ENCODE measurements around the gene CD82.

The CD82 gene

DNA sequence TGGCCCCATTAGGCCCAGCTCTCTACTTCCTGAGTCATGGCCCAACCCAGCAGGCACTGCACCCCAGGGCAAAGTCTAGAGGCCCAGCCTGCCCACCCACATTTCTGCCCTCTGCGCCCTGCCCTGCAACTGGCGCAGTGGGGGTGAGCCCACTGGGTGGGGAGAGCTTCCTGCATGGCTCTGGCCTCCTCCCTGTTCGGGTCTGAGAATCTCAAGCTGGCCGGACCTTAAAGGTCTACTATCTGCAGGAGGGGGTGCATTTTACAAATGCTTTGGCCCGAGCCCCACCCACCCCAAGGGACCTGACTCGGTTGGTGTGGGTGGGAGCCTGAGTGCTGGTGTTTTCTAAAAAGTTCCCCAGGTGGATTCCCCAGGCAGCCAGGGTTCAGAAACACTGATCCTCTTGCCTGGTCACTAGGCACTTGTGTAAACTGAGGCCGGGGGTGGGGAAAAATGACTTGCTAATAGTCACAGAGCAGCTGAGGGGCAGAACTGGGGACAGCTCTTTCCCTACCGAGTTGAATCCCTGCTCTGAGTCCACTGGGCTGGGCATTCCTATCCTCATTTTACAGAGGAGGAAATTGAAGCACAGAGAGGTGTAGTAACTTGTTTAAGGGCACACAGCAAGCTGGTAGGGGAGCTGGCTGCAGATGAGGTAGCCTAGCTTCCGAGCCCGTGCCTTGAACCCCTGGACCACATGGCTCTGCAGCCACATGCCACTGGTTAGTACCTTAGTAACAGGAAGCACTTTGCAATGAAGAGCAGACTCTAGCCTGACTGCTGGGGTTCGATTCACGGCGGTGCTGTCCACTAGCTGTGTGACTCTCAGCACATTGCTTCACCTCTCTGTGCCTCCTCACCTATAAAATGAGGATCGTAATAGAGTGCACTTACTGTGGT lies 36.3 kb downstream of the CD82 start:
- no peak overlapping the region for H3K27ac ChIP-seq
- no peak for TF ChIP-seq ZFX (IDR thresholded peaks at IDR 0.05)
- TF ChIP-seq, protein P1, sequence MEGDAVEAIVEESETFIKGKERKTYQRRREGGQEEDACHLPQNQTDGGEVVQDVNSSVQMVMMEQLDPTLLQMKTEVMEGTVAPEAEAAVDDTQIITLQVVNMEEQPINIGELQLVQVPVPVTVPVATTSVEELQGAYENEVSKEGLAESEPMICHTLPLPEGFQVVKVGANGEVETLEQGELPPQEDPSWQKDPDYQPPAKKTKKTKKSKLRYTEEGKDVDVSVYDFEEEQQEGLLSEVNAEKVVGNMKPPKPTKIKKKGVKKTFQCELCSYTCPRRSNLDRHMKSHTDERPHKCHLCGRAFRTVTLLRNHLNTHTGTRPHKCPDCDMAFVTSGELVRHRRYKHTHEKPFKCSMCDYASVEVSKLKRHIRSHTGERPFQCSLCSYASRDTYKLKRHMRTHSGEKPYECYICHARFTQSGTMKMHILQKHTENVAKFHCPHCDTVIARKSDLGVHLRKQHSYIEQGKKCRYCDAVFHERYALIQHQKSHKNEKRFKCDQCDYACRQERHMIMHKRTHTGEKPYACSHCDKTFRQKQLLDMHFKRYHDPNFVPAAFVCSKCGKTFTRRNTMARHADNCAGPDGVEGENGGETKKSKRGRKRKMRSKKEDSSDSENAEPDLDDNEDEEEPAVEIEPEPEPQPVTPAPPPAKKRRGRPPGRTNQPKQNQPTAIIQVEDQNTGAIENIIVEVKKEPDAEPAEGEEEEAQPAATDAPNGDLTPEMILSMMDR (conservative IDR thresholded peaks at IDR 0.05): no peak

DNA sequence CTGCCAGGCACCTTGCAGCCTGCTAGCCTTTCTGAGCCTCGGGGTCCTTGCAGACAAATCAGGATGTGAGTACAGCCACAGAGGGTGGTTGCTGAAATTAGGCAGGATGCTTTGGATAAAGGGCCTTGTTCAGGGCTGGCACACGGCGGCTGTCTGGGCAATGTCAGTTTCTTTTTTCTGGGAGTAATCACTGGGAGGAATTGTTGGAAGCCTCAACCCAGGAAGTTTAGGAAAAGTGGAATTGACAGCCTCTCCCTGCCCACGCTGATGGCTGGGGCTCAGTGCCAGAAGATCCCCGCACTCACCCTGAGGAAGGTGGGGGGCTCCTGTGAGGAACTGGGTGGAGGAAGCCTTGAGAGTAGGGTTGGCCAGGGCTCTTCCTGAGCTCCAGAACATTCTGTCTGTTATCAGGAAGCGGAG lies 37.4 kb downstream of the CD82 start:
- no peak overlapping the region for H3K27ac ChIP-seq
- TF ChIP-seq, protein P1 (conservative IDR thresholded peaks at IDR 0.05): no peak
- no peak for TF ChIP-seq ZFX (IDR thresholded peaks at IDR 0.05)

DNA sequence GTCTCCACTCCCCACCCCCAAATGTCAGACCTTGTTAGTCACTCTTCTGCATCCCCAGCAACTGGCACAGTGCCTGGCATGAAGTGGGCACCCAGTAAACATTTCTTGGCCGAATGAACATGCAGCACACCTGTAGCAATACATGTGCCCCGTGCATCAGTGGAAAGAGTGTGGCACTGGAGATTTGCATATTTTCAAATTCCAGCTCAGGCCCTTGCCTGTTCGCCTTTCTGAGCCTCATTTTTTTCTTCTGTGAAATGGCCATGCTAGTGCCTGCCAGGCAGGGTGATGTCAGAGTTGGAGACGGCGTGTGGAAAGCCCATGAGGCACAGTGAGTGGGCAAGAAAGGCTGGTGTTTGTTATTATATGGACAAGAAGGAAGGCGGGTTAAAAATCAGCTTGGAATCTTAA lies 38.7 kb downstream of the CD82 start:
- H3K27ac ChIP-seq: no peak overlapping the region
- TF ChIP-seq, protein P1 (conservative IDR thresholded peaks at IDR 0.05): no peak
- TF ChIP-seq ZFX (IDR thresholded peaks at IDR 0.05): no peak

DNA sequence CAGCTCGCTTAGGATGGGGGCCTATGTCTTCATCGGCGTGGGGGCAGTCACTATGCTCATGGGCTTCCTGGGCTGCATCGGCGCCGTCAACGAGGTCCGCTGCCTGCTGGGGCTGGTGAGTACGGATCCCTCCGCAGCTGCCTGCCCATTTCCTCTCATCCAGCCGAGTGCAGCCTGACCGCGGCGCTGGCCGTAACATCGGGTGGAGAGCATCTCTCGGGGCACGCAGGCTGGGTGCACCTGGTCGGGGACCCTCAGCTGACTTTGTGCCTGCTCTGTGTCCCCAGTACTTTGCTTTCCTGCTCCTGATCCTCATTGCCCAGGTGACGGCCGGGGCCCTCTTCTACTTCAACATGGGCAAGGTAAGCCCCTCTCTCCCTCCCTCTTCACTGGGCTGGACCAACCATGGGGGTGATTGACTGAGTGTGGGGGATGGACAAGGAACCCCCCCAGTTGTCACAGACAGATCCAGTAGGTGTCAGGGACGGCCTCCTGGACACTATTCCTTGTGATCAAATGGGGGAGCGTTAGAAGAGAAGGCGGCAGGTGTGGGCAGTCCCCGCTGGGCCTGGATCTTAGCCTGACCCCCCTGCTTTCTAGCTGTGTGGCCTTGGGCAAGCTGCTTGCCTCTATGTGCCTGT lies 39.7 kb downstream of the CD82 start:
- no peak overlapping the region for H3K27ac ChIP-seq
- no peak for TF ChIP-seq ZFX (IDR thresholded peaks at IDR 0.05)
- TF ChIP-seq, protein P1 (conservative IDR thresholded peaks at IDR 0.05): no peak

DNA sequence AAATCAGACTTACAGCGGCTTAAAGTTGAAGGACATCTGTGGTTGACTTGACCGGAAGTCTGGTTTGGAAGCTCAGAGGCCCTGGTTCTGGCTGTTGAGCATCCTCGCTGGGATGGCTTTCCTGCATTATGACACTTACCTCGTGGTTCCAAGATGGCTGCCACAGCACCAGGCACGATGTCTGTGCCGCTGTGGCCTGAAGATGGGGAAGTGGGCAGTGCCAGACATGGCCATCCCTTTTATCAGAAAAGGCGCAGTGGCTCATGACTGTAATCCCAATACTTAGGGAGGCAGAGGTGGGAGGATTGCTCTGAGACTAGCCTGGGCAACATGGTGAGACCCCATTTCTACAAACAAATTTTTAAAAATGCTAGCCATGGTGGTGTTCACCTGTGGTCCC lies 40.5 kb downstream of the CD82 start:
- TF ChIP-seq ZFX (IDR thresholded peaks at IDR 0.05): no peak
- TF ChIP-seq, protein P1 (conservative IDR thresholded peaks at IDR 0.05): no peak
- H3K27ac ChIP-seq: no peak overlapping the region

DNA sequence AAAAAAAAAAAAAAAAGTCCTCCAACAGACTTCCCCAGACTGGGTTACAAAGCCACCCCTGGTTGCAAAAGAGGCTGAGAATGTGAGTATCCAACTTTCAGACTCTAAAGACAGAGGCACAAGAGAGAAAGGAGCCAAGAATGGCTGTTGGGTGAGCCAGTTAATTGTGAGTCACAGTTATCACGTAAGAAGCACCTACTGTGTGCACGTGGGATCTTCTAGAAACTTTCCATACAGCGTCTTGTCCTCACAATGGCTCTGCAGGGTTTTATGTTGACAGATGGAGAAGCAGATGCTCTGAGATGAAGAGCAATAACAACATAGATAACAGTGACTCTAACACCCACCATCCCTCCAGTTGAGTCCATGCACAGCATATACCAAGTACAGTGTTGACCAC lies 41.0 kb downstream of the CD82 start:
- no peak overlapping the region for H3K27ac ChIP-seq
- TF ChIP-seq ZFX (IDR thresholded peaks at IDR 0.05): no peak
- TF ChIP-seq, protein P1 (conservative IDR thresholded peaks at IDR 0.05): no peak

DNA sequence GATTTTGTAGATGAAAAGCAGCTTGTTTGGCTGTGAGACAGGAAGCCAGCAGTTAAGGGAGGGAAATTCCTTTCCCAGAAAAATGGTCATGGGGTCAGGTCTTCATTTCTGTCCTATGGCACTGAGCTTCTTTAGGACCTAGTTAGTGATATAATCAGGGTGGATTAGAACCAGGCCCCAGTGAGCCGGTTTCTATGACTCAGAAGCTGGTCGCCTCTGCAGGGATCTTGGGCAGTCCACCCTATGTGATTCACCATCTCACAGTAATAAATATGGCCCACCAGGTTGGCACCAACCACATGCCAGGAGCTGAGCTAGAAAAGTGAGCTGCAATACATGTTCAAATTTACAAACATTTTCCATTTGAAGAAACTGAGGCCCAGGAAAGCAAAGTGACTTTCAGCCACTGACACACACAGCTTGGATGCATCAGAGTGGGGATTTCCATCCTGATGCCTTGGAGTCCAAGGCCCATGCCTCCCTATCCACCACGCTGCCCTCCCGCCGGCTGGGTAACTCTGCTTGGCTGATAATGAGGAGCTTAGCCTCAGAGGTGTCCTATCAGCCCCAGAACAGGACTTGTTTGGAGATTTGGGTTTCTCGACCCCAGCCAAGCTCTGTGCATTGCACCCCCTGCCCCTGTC lies 42.0 kb downstream of the CD82 start:
- H3K27ac ChIP-seq: no peak overlapping the region
- TF ChIP-seq, protein P1 (conservative IDR thresholded peaks at IDR 0.05): no peak
- no peak for TF ChIP-seq ZFX (IDR thresholded peaks at IDR 0.05)
